ENCODE results near the gene DTYMK.
"Not testable (repeated sequence)": the region's sequence is repeated elsewhere in the genome, so short reads cannot be mapped to it uniquely, and the experiment has no call there.

Gene DTYMK

GRCh38 chr2:241672243-241673188 lies 14.1 kb downstream of the DTYMK start:
- H3K27me3 Mint-ChIP-seq: no peaks in the 10 kb centered on the region
- DNase-seq: no peak
- peaks cover 31% of the 10 kb centered on the region for H3K36me3 Mint-ChIP-seq
- CTCF ChIA-PET: no interaction called here
- no peak overlapping the region for H3K4me3 Mint-ChIP-seq
- H3K4me1 Mint-ChIP-seq: peaks cover 4% of the 10 kb centered on the region
- no peaks in the 10 kb centered on the region for H3K9me3 Mint-ChIP-seq
- peak overlapping the region; percentile 52 for H3K27ac Mint-ChIP-seq

- H3K27me3 Mint-ChIP-seq: no peaks in the 10 kb centered on the region
- H3K36me3 Mint-ChIP-seq: peaks cover 26% of the 10 kb centered on the region
- no peaks in the 10 kb centered on the region for H3K9me3 Mint-ChIP-seq
- CTCF ChIA-PET: no interaction called here
- peaks cover 4% of the 10 kb centered on the region for H3K4me1 Mint-ChIP-seq
- no peak for DNase-seq
- H3K27ac Mint-ChIP-seq: no peak overlapping the region
- no peak overlapping the region for H3K4me3 Mint-ChIP-seq
These were observed 15.0 kb downstream of the DTYMK start for GRCh38 chr2:241671457-241672240.

- Mint-ChIP-seq H3K27me3 (no peaks in the 10 kb centered on the region), H3K36me3 (peaks cover 18% of the 10 kb centered on the region), H3K27ac (no peak overlapping the region), H3K4me1 (peaks cover 4% of the 10 kb centered on the region), H3K9me3 (no peaks in the 10 kb centered on the region), H3K4me3 (no peak overlapping the region)
- CTCF ChIA-PET: interaction anchor here (1.1 to 1.5 kb wide), 2 partner anchors 205 to 208 kb away, joined by 3 read pairs; no protein-coding TSS in a partner anchor
- no peak for DNase-seq
These were observed 16.1 kb downstream of the DTYMK start for GRCh38 chr2:241670333-241671110.

- no peaks in the 10 kb centered on the region for H3K9me3 Mint-ChIP-seq
- H3K4me3 Mint-ChIP-seq: no peak overlapping the region
- no peak overlapping the region for H3K27ac Mint-ChIP-seq
- H3K27me3 Mint-ChIP-seq: no peaks in the 10 kb centered on the region
- H3K36me3 Mint-ChIP-seq: peaks cover 13% of the 10 kb centered on the region
- no peak for DNase-seq
- H3K4me1 Mint-ChIP-seq: peaks cover 9% of the 10 kb centered on the region
- CTCF ChIA-PET: no interaction called here
These were observed 17.8 kb downstream of the DTYMK start for GRCh38 chr2:241668839-241669238.

- CTCF ChIA-PET: no interaction called here
- H3K4me1 Mint-ChIP-seq: peaks cover 5% of the 10 kb centered on the region
- no peak for DNase-seq
- peaks cover 13% of the 10 kb centered on the region for H3K36me3 Mint-ChIP-seq
- no peaks in the 10 kb centered on the region for H3K9me3 Mint-ChIP-seq
- no peak overlapping the region for H3K4me3 Mint-ChIP-seq
- H3K27me3 Mint-ChIP-seq: no peaks in the 10 kb centered on the region
- H3K27ac Mint-ChIP-seq: no peak overlapping the region
These were observed 18.3 kb downstream of the DTYMK start for GRCh38 chr2:241668354-241668753.

GRCh38 chr2:241666627-241667400 lies 19.8 kb downstream of the DTYMK start:
- no peak overlapping the region for H3K4me3 Mint-ChIP-seq
- H3K27me3 Mint-ChIP-seq: no peaks in the 10 kb centered on the region
- H3K9me3 Mint-ChIP-seq: no peaks in the 10 kb centered on the region
- CTCF ChIA-PET: no interaction called here
- H3K27ac Mint-ChIP-seq: no peak overlapping the region
- DNase-seq: no peak
- H3K4me1 Mint-ChIP-seq: peaks cover 5% of the 10 kb centered on the region
- H3K36me3 Mint-ChIP-seq: peaks cover 11% of the 10 kb centered on the region

GRCh38 chr2:241665731-241666440 lies 20.7 kb downstream of the DTYMK start:
- H3K9me3 Mint-ChIP-seq: no peaks in the 10 kb centered on the region
- no peaks in the 10 kb centered on the region for H3K27me3 Mint-ChIP-seq
- DNase-seq: no peak
- no peak overlapping the region for H3K4me3 Mint-ChIP-seq
- no peak overlapping the region for H3K27ac Mint-ChIP-seq
- peaks cover 5% of the 10 kb centered on the region for H3K4me1 Mint-ChIP-seq
- peaks cover 11% of the 10 kb centered on the region for H3K36me3 Mint-ChIP-seq
- CTCF ChIA-PET: interaction anchor here (0.8 to 2.4 kb wide), 3 partner anchors 10 to 212 kb away, joined by 3 to 12 read pairs (median 3); no protein-coding TSS in a partner anchor

GRCh38 chr2:241662731-241663130 lies 23.9 kb downstream of the DTYMK start:
- H3K9me3 Mint-ChIP-seq, H3K4me3 Mint-ChIP-seq, H3K27ac Mint-ChIP-seq, CTCF ChIA-PET, H3K27me3 Mint-ChIP-seq, DNase-seq, H3K4me1 Mint-ChIP-seq: not testable (repeated sequence)
- H3K36me3 Mint-ChIP-seq: peaks cover 13% of the 10 kb centered on the region

GRCh38 chr2:241660593-241661213 lies 25.9 kb downstream of the DTYMK start:
- Mint-ChIP-seq H3K27ac (no peak overlapping the region), H3K4me1 (peaks cover 5% of the 10 kb centered on the region), H3K9me3 (no peaks in the 10 kb centered on the region), H3K27me3 (no peaks in the 10 kb centered on the region), H3K4me3 (no peak overlapping the region), H3K36me3 (peaks cover 20% of the 10 kb centered on the region)
- DNase-seq: no peak
- CTCF ChIA-PET: no interaction called here

GRCh38 chr2:241659150-241659739 lies 27.4 kb downstream of the DTYMK start:
- Mint-ChIP-seq H3K27ac (no peak overlapping the region), H3K36me3 (peaks cover 27% of the 10 kb centered on the region), H3K9me3 (no peaks in the 10 kb centered on the region), H3K4me3 (no peak overlapping the region), H3K4me1 (no peaks in the 10 kb centered on the region), H3K27me3 (no peaks in the 10 kb centered on the region)
- DNase-seq: peak; percentile 63
- CTCF ChIA-PET: interaction anchor here (0.6 to 1.7 kb wide), 8 partner anchors 9 to 317 kb away, joined by 3 to 5 read pairs (median 4); no protein-coding TSS in a partner anchor

- CTCF ChIA-PET: interaction anchor here (0.6 to 1.7 kb wide), 6 partner anchors 8 to 220 kb away, joined by 3 to 5 read pairs (median 4); no protein-coding TSS in a partner anchor
- Mint-ChIP-seq H3K9me3 (no peaks in the 10 kb centered on the region), H3K27ac (no peak overlapping the region), H3K27me3 (no peaks in the 10 kb centered on the region), H3K36me3 (peaks cover 27% of the 10 kb centered on the region), H3K4me3 (no peak overlapping the region), H3K4me1 (no peaks in the 10 kb centered on the region)
- DNase-seq: no peak
These were observed 28.3 kb downstream of the DTYMK start for GRCh38 chr2:241658296-241658695.

GRCh38 chr2:241657786-241658254 lies 28.8 kb downstream of the DTYMK start:
- no peaks in the 10 kb centered on the region for H3K4me1 Mint-ChIP-seq
- no peaks in the 10 kb centered on the region for H3K9me3 Mint-ChIP-seq
- no peak for DNase-seq
- no peaks in the 10 kb centered on the region for H3K27me3 Mint-ChIP-seq
- CTCF ChIA-PET: interaction anchor here (0.6 to 1.2 kb wide), 3 partner anchors 15 to 221 kb away, joined by 3 to 5 read pairs (median 4); no protein-coding TSS in a partner anchor
- H3K4me3 Mint-ChIP-seq: no peak overlapping the region
- H3K36me3 Mint-ChIP-seq: peaks cover 30% of the 10 kb centered on the region
- no peak overlapping the region for H3K27ac Mint-ChIP-seq

Measured in activated naive CD4-positive, alpha-beta T cell treated with anti-CD3 and anti-CD28 coated beads, Interleukin-2, amount 10 ng/mL, durations not matched to agents 7 days and 5 days (primary cell).